SK-N-SH (cell line): Measurements from ENCODE around the gene KCTD21. TPM values are rescaled to one million over a fixed set of nuclear protein-coding genes. Genes with fewer than 3 reads are reported as not detected.

Experiments used
- CTCF ChIA-PET: fragments of 300-600, 350-600 bp; formaldehyde crosslinking; extraction: SDS; loops from one replicate; lab custom pipeline; 2021; lab: Yijun Ruan, JAX
- POLR2A ChIA-PET: fragments of 350-600 bp; sonication (Branson Sonifier 250); formaldehyde crosslinking; extraction: SDS; loops from one replicate; lab custom pipeline; 2020; ENCODE audit warnings: antibody characterized with exemption, inconsistent platforms; lab: Yijun Ruan, JAX
- DNase-seq: peaks from one replicate; pipeline ENCODE4 v3.0.0; 2012
- H2AFZ ChIP-seq: fragments of 200-600 bp; sonication (generic); 2 replicates; pipeline ENCODE4 v1.8.1; 2016; ENCODE audit warnings: antibody characterized with exemption, mild to moderate bottlenecking, low read depth
- H3F3A ChIP-seq: fragments of 200-600 bp; sonication (generic); replicated peaks from 2 replicates; pipeline ENCODE3; 2016; ENCODE audit warnings: antibody characterized with exemption, mild to moderate bottlenecking; ENCODE audit not compliant: insufficient read depth
- H3K27ac ChIP-seq, 2 experiments: fragments of 200-500 bp in 1 of 2; fragments of 200-600 bp in 1 of 2; sonication (Bioruptor generic) in 1 of 2; sonication (generic), shearing (Covaris generic) in 1 of 2; 2 replicates each; pipeline versions ENCODE4 v1.5.1 to v1.6.1; 2014 to 2016; ENCODE audit warnings: low read depth in 2 of 2, inconsistent platforms in 1 of 2, low read length in 1 of 2, mild to moderate bottlenecking in 1 of 2, mixed read lengths in 1 of 2
- H3K27me3 ChIP-seq: fragments of 200-600 bp; sonication (generic), shearing (Covaris generic); 2 replicates; pipeline ENCODE4 v1.6.1; 2016; ENCODE audit warnings: mixed run types; ENCODE audit not compliant: insufficient read depth
- H3K36me3 ChIP-seq, 2 experiments: fragments of 200-500 bp in 1 of 2; fragments of 200-600 bp in 1 of 2; sonication (Bioruptor generic) in 1 of 2; sonication (generic) in 1 of 2; replicated peaks in 1 of 2; 2 replicates each; pipeline versions ENCODE3 to v1.5.1; 2014 to 2016; ENCODE audit warnings: low read length in 1 of 2, mild to moderate bottlenecking in 1 of 2; ENCODE audit not compliant: insufficient read depth in 2 of 2, control insufficient read depth in 1 of 2
- H3K4me1 ChIP-seq, 2 experiments: fragments of 200-500 bp in 1 of 2; fragments of 200-600 bp in 1 of 2; sonication (Bioruptor generic) in 1 of 2; sonication (generic), shearing (Covaris generic) in 1 of 2; 2 replicates each; pipeline versions ENCODE4 v1.5.1 to v1.6.1; 2014 to 2016; ENCODE audit warnings: low read depth in 1 of 2, low read length in 1 of 2, mixed run types in 1 of 2; ENCODE audit not compliant: insufficient read depth in 2 of 2, control insufficient read depth in 1 of 2
- H3K4me2 ChIP-seq: fragments of 200-600 bp; sonication (generic), shearing (Covaris generic); 2 replicates; pipeline ENCODE4 v1.6.1; 2017; ENCODE audit warnings: mixed run types
- H3K4me3 ChIP-seq, 2 experiments: fragments of 200-500 bp in 1 of 2; fragments of 200-600 bp in 1 of 2; sonication (Bioruptor generic) in 1 of 2; sonication (generic), shearing (Covaris generic) in 1 of 2; 2 replicates each; pipeline versions ENCODE4 v1.5.1 to v1.8.1; 2014 to 2016; ENCODE audit warnings: low read depth in 2 of 2, inconsistent platforms in 1 of 2, low read length in 1 of 2, mild to moderate bottlenecking in 1 of 2, mixed read lengths in 1 of 2, moderate library complexity in 1 of 2
- H3K79me2 ChIP-seq: fragments of 200-600 bp; sonication (generic); 2 replicates; pipeline ENCODE4 v1.8.1; 2017; ENCODE audit warnings: mild to moderate bottlenecking; ENCODE audit not compliant: insufficient read depth
- H3K9ac ChIP-seq: fragments of 200-600 bp; sonication (generic); 2 replicates; pipeline ENCODE4 v1.6.1; 2017; ENCODE audit warnings: mixed run types
- H3K9me2 ChIP-seq: fragments of 200-600 bp; sonication (generic); 2 replicates; pipeline ENCODE4 v1.6.1; 2017; ENCODE audit warnings: mixed run types
- H3K9me3 ChIP-seq: fragments of 200-600 bp; sonication (generic); 2 replicates; pipeline ENCODE4 v1.6.1; 2017; ENCODE audit warnings: mixed run types, mild to moderate bottlenecking, moderate library complexity
- H4K20me1 ChIP-seq: fragments of 200-600 bp; sonication (generic); 2 replicates; pipeline ENCODE4 v1.6.1; 2017; ENCODE audit warnings: mild to moderate bottlenecking, mixed run types; ENCODE audit not compliant: insufficient read depth
- CHD2 ChIP-seq: fragments of 150-350 bp; IDR thresholded peaks from 2 replicates; pipeline ENCODE4 v1.6.1; 2018; ENCODE audit warnings: low read length; ENCODE audit not compliant: partially characterized antibody
- ELF1 ChIP-seq: IDR thresholded peaks from 2 replicates; pipeline ENCODE4 v1.4.0; 2012
- EP300 ChIP-seq, 2 experiments: IDR thresholded peaks; 2 replicates each; pipeline versions ENCODE4 v1.4.0 to v1.6.1; 2012; ENCODE audit warnings: borderline replicate concordance in 1 of 2, low read depth in 1 of 2, low read length in 1 of 2
- EZH2phosphoT487 ChIP-seq: fragments of 200-600 bp; sonication (generic); IDR thresholded peaks from 2 replicates; pipeline ENCODE4 v1.6.1; 2017; ENCODE audit warnings: low read depth, mixed run types, mild to moderate bottlenecking, antibody characterized with exemption, moderate library complexity, borderline replicate concordance
- FOSL2 ChIP-seq: IDR thresholded peaks from 2 replicates; pipeline ENCODE4 v1.4.0; 2012; ENCODE audit warnings: low read depth, mild to moderate bottlenecking, moderate library complexity, borderline replicate concordance
- GABPA ChIP-seq: IDR thresholded peaks from 2 replicates; pipeline ENCODE4 v1.4.0; 2012; ENCODE audit warnings: low read depth, mild to moderate bottlenecking
- GATA2 ChIP-seq: sonication (generic); formaldehyde crosslinking; IDR thresholded peaks from 2 replicates; pipeline ENCODE4 v1.5.0; 2020; ENCODE audit warnings: mild to moderate bottlenecking, missing genetic modification reagents
- MEF2A ChIP-seq: IDR thresholded peaks from 2 replicates; pipeline ENCODE4 v1.4.0; 2012; ENCODE audit warnings: low read depth, borderline replicate concordance
- MXI1 ChIP-seq: IDR thresholded peaks from 2 replicates; pipeline ENCODE4 v1.6.1; 2012; ENCODE audit warnings: mild to moderate bottlenecking, low read depth, low read length, improper control_type of control experiment
- RCOR1 ChIP-seq: fragments of 150-350 bp; IDR thresholded peaks from 2 replicates; pipeline ENCODE4 v1.6.1; 2017; ENCODE audit warnings: antibody characterized with exemption, low read length
- RXRA ChIP-seq: IDR thresholded peaks from 2 replicates; pipeline ENCODE4 v1.4.0; 2012; ENCODE audit warnings: low read depth, mild to moderate bottlenecking, borderline replicate concordance
- SIN3A ChIP-seq: IDR thresholded peaks from 2 replicates; pipeline ENCODE4 v1.6.1; 2012; ENCODE audit warnings: low read depth, mild to moderate bottlenecking, low read length, moderate library complexity, borderline replicate concordance
- TAF1 ChIP-seq: IDR thresholded peaks from 2 replicates; pipeline ENCODE4 v1.6.1; 2012; ENCODE audit warnings: low read depth, mild to moderate bottlenecking, low read length, moderate library complexity, borderline replicate concordance
- TEAD4 ChIP-seq: IDR thresholded peaks from 2 replicates; pipeline ENCODE4 v1.4.0; 2012; ENCODE audit warnings: mild to moderate bottlenecking, borderline replicate concordance; ENCODE audit not compliant: insufficient read depth
- YY1 ChIP-seq: IDR thresholded peaks from 2 replicates; pipeline ENCODE4 v1.4.0; 2012; ENCODE audit warnings: low read depth, mild to moderate bottlenecking
- WGBS: methylation state at CpG from one replicate; pipeline ENCODE4 v1.1.6; 2017; ENCODE audit warnings: low lambda C conversion rate; 5-methylcytosine and 5-hydroxymethylcytosine counted together
- polyA plus RNA-seq, 3 experiments: library from polyadenylated mRNA; depleted of rRNA; stranded (reverse); fragments of >200 nt; gene quantifications; 2 replicates each; pipeline ENCODE4 v1.2.3, GENCODE V29; 2012
- TF ChIP-seq, protein P1 (sequence below): IDR thresholded peaks from 2 replicates; pipeline ENCODE4 v1.4.0; 2012; ENCODE audit warnings: low read depth, borderline replicate concordance
- TF ChIP-seq, protein P2 (sequence below): fragments of 200-600 bp; sonication (generic); IDR thresholded peaks from 2 replicates; pipeline ENCODE4 v1.6.1; 2017; ENCODE audit warnings: antibody characterized with exemption, mild to moderate bottlenecking, moderate library complexity
- TF ChIP-seq, protein P3 (sequence below): IDR thresholded peaks from 2 replicates; pipeline ENCODE4 v1.4.0; 2012; ENCODE audit warnings: low read depth
- TF ChIP-seq, protein P4 (sequence below): IDR thresholded peaks from 2 replicates; pipeline ENCODE4; 2012

KCTD21 gene
- polyA plus RNA-seq, 1 of the 3 experiments (the other 2 are of a cell fraction) = 5.0 TPM

DNA sequence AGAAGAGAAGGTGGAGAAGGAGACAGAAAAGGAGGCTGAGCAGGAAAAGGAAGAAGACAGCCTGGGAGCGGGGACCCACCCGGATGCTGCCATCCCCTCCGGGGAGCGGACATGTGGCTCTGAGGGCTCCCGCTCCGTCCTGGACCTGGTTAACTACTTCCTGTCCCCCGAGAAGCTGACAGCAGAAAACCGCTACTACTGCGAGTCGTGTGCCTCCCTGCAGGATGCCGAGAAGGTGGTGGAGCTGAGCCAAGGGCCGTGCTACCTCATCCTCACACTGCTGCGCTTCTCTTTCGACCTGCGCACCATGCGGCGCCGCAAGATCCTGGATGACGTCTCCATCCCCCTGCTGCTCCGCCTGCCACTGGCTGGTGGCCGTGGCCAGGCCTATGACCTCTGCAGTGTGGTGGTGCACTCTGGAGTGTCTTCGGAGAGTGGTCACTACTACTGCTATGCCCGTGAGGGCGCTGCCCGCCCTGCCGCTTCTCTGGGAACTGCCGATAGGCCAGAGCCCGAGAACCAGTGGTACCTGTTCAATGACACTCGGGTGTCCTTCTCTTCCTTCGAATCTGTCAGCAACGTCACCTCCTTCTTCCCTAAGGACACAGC, 21.7 kb upstream of the KCTD21 start:
- 95% methylated on average over 28 of the region's 31 CpGs for WGBS
- no peaks in the 10 kb centered on the region for H3K27me3 ChIP-seq
- CTCF ChIA-PET = interaction anchor here (1.1 to 1.5 kb wide), 2 partner anchors 16 to 18 kb away, joined by 3 to 6 read pairs; no protein-coding TSS in a partner anchor

GRCh38 chr11:78209478-78209877, 21.1 kb upstream of the KCTD21 start:
- no peak overlapping the region for H2AFZ ChIP-seq
- no peaks in the 10 kb centered on the region for H3K9me3 ChIP-seq
- H3K9me2 ChIP-seq = no peaks in the 10 kb centered on the region
- CTCF ChIA-PET = interaction anchor here (1.5 to 1.6 kb wide), 2 partner anchors 15 to 355 kb away, joined by 4 to 6 read pairs; no protein-coding TSS in a partner anchor
- POLR2A ChIA-PET = no interaction called here
- H3K79me2 ChIP-seq = peaks cover 26% of the 10 kb centered on the region
- H3F3A ChIP-seq = no peaks in the 10 kb centered on the region
- no peak overlapping the region; a peak in 1 of 4 replicates for H3K27ac ChIP-seq
- H3K36me3 ChIP-seq = peaks cover 18 to 23% of the 10 kb centered on the region in 2 experiments
- peaks cover 0 to 29% of the 10 kb centered on the region in 2 experiments; a peak in 1 of 4 replicates for H3K4me1 ChIP-seq
- H3K4me2 ChIP-seq = no peak overlapping the region
- WGBS = 92% methylated on average over 14 of the region's 18 CpGs
- no peak overlapping the region for H3K9ac ChIP-seq
- no peak overlapping the region for H3K4me3 ChIP-seq
- peaks cover 6% of the 10 kb centered on the region; the same call in 1 of the 2 replicates for H4K20me1 ChIP-seq
- no peaks in the 10 kb centered on the region for H3K27me3 ChIP-seq
- no peak for DNase-seq
- TF ChIP-seq, protein P1, sequence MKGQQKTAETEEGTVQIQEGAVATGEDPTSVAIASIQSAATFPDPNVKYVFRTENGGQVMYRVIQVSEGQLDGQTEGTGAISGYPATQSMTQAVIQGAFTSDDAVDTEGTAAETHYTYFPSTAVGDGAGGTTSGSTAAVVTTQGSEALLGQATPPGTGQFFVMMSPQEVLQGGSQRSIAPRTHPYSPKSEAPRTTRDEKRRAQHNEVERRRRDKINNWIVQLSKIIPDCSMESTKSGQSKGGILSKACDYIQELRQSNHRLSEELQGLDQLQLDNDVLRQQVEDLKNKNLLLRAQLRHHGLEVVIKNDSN = no peak
- TF ChIP-seq RCOR1 (no peak), CHD2 (no peak), TEAD4 (no peak), MXI1 (no peak), EP300 (IDR thresholded peaks at IDR 0.05; ENCODE audit: borderline replicate concordance in 1 of 2, low read depth in 1 of 2, low read length in 1 of 2) (no peak)
- TF ChIP-seq, protein P2, sequence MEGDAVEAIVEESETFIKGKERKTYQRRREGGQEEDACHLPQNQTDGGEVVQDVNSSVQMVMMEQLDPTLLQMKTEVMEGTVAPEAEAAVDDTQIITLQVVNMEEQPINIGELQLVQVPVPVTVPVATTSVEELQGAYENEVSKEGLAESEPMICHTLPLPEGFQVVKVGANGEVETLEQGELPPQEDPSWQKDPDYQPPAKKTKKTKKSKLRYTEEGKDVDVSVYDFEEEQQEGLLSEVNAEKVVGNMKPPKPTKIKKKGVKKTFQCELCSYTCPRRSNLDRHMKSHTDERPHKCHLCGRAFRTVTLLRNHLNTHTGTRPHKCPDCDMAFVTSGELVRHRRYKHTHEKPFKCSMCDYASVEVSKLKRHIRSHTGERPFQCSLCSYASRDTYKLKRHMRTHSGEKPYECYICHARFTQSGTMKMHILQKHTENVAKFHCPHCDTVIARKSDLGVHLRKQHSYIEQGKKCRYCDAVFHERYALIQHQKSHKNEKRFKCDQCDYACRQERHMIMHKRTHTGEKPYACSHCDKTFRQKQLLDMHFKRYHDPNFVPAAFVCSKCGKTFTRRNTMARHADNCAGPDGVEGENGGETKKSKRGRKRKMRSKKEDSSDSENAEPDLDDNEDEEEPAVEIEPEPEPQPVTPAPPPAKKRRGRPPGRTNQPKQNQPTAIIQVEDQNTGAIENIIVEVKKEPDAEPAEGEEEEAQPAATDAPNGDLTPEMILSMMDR = no peak
- TF ChIP-seq, protein P3, sequence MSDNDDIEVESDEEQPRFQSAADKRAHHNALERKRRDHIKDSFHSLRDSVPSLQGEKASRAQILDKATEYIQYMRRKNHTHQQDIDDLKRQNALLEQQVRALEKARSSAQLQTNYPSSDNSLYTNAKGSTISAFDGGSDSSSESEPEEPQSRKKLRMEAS = no peak

More for the DNA sequence above, 21.7 kb upstream of the KCTD21 start:
- no peak for DNase-seq
- peaks cover 0 to 29% of the 10 kb centered on the region in 2 experiments; a peak in 1 of 4 replicates for H3K4me1 ChIP-seq
- no peaks in the 10 kb centered on the region for H3F3A ChIP-seq
- peaks cover 20 to 30% of the 10 kb centered on the region in 2 experiments for H3K36me3 ChIP-seq
- H3K79me2 ChIP-seq = peaks cover 26% of the 10 kb centered on the region
- no peak overlapping the region for H2AFZ ChIP-seq
- TF ChIP-seq TAF1 (no peak), SIN3A (no peak), ELF1 (no peak), RXRA (no peak), GABPA (no peak), EZH2phosphoT487 (no peak), YY1 (no peak), GATA2 (CRISPR knock-in tag) (no peak), FOSL2 (no peak), MEF2A (no peak)
- TF ChIP-seq, protein P1 = no peak
- TF ChIP-seq, protein P4, sequence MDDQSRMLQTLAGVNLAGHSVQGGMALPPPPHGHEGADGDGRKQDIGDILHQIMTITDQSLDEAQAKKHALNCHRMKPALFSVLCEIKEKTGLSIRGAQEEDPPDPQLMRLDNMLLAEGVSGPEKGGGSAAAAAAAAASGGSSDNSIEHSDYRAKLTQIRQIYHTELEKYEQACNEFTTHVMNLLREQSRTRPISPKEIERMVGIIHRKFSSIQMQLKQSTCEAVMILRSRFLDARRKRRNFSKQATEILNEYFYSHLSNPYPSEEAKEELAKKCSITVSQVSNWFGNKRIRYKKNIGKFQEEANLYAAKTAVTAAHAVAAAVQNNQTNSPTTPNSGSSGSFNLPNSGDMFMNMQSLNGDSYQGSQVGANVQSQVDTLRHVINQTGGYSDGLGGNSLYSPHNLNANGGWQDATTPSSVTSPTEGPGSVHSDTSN = no peak
- TF ChIP-seq, protein P2 = no peak
- H3K27ac ChIP-seq = no peak overlapping the region
- H3K9me3 ChIP-seq = no peaks in the 10 kb centered on the region
- no peak overlapping the region for H3K9ac ChIP-seq
- POLR2A ChIA-PET = no interaction called here
- H3K4me2 ChIP-seq = no peak overlapping the region
- H3K4me3 ChIP-seq = no peak overlapping the region
- H4K20me1 ChIP-seq = peaks cover 6% of the 10 kb centered on the region; the same call in 1 of the 2 replicates
- no peaks in the 10 kb centered on the region for H3K9me2 ChIP-seq
